Activated naive CD4-positive, alpha-beta T cell treated with anti-CD3 and anti-CD28 coated beads, Interleukin-2, amount 50 U/mL, for 24 hours (primary cell): ENCODE results near the gene HNRNPA3.
A peak's percentile ranks its signal among the peaks of the same experiment; 100 is the strongest.

Experiments
- H3K27ac Mint-ChIP-seq: one replicate; pipeline ENCODE4 v1.8.0; 2021; ENCODE audit warnings: mild to moderate bottlenecking, mixed read lengths
- H3K27me3 Mint-ChIP-seq: one replicate; pipeline ENCODE4 v1.8.0; 2021; ENCODE audit warnings: mixed read lengths
- H3K36me3 Mint-ChIP-seq: one replicate; pipeline ENCODE4 v1.8.0; 2021; ENCODE audit warnings: mixed read lengths
- H3K4me1 Mint-ChIP-seq: one replicate; pipeline ENCODE4 v1.8.0; 2021; ENCODE audit warnings: mixed read lengths
- H3K4me3 Mint-ChIP-seq: one replicate; pipeline ENCODE4 v1.8.0; 2021; ENCODE audit warnings: mild to moderate bottlenecking, mixed read lengths
- H3K9me3 Mint-ChIP-seq: one replicate; pipeline ENCODE4 v1.8.0; 2021; ENCODE audit warnings: mixed read lengths

Gene HNRNPA3

DNA sequence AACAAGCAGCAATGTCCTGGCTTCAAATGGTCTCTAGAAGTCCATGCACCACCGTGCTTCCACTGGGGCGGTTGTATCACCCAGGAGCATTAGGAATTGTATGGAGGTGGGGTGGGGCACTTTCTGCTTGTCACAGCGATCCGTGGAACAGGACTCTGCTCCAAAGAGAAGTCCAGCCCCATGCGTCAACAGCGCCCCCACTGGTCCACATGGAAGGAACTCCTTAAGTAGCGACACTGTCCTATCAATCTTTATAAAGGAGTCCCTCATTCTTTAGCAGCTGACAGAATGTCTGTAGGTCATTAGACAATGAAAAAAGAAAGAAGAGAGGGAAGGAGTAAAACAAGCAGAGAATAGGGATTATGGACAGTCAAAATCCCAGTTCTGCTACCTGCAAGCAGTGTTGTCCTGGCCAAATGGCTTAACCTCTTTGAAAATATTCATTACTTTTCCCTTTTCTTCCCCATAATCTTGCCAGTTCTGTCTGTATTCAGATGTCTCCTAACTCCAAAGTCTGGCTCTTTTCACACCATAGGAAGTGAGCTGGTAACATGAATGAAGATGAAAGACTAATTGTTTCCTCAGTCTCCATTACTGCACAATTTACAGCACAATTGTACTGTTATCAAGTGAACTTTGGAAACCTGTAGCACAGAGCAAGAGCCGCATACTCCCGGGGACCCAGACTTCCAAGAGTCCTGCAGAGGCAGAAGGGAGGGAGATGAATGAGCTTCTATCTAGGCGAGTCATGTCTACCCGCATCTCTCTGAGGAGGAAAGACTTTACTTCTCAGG lies 42.0 kb downstream of the HNRNPA3 start:
- H3K27ac Mint-ChIP-seq: peak overlapping the region; percentile 68
- H3K9me3 Mint-ChIP-seq: no peaks in the 10 kb centered on the region
- H3K4me1 Mint-ChIP-seq: peaks cover 98% of the 10 kb centered on the region
- H3K36me3 Mint-ChIP-seq: peaks cover 28% of the 10 kb centered on the region
- H3K27me3 Mint-ChIP-seq: no peaks in the 10 kb centered on the region
- peak overlapping the region; percentile 15 for H3K4me3 Mint-ChIP-seq

- Mint-ChIP-seq H3K9me3 (no peaks in the 10 kb centered on the region), H3K36me3 (peaks cover 26% of the 10 kb centered on the region), H3K4me3 (no peak overlapping the region), H3K27ac (no peak overlapping the region), H3K27me3 (no peaks in the 10 kb centered on the region), H3K4me1 (peaks cover 99% of the 10 kb centered on the region)
Observed at GRCh38 chr2:177255227-177255601, 42.6 kb downstream of the HNRNPA3 start.

DNA sequence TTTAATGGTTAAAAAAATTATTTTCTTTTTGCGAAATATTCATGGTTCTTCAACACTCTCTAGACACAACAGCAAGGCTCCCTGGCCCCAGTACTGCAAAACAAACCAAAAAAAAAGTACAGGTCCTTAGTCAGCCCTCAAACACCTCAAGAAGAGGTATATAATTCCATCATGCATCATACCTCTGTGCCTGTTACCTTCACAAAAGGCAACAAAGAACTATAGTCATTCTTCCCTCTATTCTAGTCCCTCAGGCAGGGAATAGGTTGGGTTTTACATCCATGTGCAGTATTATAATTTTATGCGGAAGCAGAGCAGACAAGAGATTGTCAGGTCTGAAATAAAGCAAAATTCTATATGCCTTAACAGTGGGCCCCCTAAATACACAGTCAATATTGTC lies 43.4 kb downstream of the HNRNPA3 start:
- Mint-ChIP-seq H3K27ac (peak overlapping the region; percentile 84), H3K4me1 (peaks cover 97% of the 10 kb centered on the region), H3K4me3 (peak overlapping the region; percentile 52), H3K9me3 (no peaks in the 10 kb centered on the region), H3K36me3 (peaks cover 26% of the 10 kb centered on the region), H3K27me3 (no peaks in the 10 kb centered on the region)

DNA sequence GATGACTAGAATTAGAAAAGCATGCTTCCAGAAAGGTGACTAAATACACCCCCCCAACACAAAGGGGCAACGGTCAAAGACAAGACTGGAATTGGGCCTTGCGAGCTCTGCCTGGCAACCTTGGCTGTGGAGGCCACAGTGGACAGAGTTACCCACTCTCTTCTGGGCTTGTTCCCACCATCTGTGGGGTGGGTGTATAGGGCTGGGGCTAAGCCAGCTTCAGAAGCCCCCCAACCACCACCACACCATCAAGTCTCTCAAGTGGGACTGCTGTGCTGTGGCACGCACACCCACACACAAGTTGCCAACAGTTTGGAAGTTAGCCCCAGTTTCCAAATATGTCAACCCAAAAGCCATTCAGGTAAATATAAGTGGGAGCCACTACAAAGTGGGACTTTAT lies 44.1 kb downstream of the HNRNPA3 start:
- Mint-ChIP-seq H3K9me3 (no peaks in the 10 kb centered on the region), H3K4me1 (peaks cover 97% of the 10 kb centered on the region), H3K4me3 (peak overlapping the region; percentile 59), H3K36me3 (peaks cover 21% of the 10 kb centered on the region), H3K27me3 (no peaks in the 10 kb centered on the region), H3K27ac (peak overlapping the region; percentile 84)

DNA sequence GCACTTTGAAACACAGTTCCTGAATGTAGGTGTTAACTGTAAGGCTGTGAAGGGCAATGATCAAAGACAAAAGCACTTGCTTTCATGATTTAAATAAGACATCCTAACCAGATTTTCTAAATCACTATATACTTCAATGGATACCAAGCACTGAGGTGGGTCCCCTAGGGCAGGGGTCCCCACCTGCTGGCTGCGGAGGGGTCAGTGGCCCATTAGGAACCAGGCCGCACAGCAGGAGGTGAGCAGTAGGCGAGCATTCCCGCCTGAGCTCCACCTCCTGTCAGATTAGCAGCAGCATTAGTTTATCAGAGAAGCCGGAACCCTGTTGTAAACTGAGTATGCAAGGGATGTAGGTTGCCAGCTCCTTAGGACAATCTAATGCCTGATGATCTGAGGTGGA lies 44.9 kb downstream of the HNRNPA3 start:
- Mint-ChIP-seq H3K36me3 (peaks cover 21% of the 10 kb centered on the region), H3K4me1 (peaks cover 97% of the 10 kb centered on the region), H3K4me3 (peak overlapping the region; percentile 59), H3K27ac (no peak overlapping the region), H3K9me3 (no peaks in the 10 kb centered on the region), H3K27me3 (no peaks in the 10 kb centered on the region)

- peak overlapping the region; percentile 53 for H3K4me3 Mint-ChIP-seq
- H3K27me3 Mint-ChIP-seq: no peaks in the 10 kb centered on the region
- H3K4me1 Mint-ChIP-seq: peaks cover 91% of the 10 kb centered on the region
- peaks cover 20% of the 10 kb centered on the region for H3K36me3 Mint-ChIP-seq
- peak overlapping the region; percentile 36 for H3K27ac Mint-ChIP-seq
- no peaks in the 10 kb centered on the region for H3K9me3 Mint-ChIP-seq
Observed at GRCh38 chr2:177258059-177258458, 45.5 kb downstream of the HNRNPA3 start.

DNA sequence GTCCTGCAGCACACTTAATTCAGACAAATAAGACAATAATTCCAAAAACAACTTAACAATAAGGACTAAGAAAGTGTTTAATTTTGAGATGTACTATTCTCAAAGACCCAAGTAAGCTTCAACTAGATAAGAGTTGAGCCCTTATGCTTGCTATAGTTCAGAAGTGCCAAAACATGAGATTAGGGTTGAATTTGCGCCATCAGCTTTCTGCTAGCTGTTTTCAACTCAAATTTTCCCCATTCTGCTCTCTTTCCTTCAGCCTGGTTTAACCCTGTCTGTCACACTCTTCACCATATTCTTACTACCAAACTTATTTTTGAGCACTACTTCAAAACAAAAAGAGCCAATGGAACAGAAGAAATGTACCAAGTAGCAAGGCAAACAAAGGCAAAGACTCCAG lies 47.8 kb downstream of the HNRNPA3 start:
- peak overlapping the region; percentile 31 for H3K27ac Mint-ChIP-seq
- H3K4me1 Mint-ChIP-seq: peaks cover 68% of the 10 kb centered on the region
- H3K4me3 Mint-ChIP-seq: peak overlapping the region; percentile 96
- no peaks in the 10 kb centered on the region for H3K27me3 Mint-ChIP-seq
- H3K36me3 Mint-ChIP-seq: peaks cover 19% of the 10 kb centered on the region
- H3K9me3 Mint-ChIP-seq: no peaks in the 10 kb centered on the region

DNA sequence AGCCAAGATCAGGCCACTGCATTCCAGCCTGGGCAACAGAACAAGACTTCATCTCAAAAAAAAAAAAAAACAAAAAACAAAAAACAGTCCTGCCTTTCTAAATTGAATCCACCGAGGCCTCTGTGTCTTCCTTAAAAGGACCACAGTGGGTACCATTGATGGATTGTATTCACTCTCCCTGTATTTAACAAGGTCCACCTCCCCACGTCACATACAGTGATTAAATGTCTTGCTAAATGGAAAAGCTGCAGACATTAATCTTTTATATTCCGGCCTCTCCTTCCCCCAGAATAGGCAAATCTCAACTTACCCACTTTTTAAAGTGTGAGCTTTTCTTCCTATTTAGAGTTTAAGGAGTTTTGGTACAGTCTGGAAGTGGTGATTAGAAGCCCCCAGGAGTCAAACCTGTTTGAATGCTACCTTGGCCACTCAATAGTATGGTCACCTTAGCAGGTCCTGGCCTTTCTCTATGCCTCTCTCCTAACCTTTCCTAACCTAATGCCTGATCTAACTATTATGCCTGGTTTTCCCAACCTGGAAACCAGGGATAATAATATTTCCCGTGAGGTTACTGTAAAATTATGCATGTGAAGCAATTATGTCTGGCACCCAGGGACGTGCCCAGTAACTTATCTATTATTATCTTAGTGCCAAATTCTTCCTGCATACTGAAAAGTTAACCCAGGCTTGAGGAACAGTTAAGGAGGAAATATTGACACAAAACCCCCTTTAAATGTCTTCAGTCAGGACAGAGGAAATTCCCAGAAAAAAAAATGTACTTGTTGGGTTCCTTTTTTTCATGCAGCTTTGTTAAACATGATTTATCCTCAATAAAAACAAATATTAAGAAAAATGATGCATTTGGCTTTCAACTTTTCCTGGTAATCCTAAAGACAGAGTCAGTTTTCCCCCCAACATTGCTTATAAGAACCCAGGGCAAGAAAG lies 48.8 kb downstream of the HNRNPA3 start:
- no peaks in the 10 kb centered on the region for H3K9me3 Mint-ChIP-seq
- peak overlapping the region; percentile 96 for H3K4me3 Mint-ChIP-seq
- H3K27ac Mint-ChIP-seq: peak overlapping the region; percentile 96
- H3K4me1 Mint-ChIP-seq: peaks cover 67% of the 10 kb centered on the region
- H3K36me3 Mint-ChIP-seq: peaks cover 15% of the 10 kb centered on the region
- H3K27me3 Mint-ChIP-seq: no peaks in the 10 kb centered on the region

DNA sequence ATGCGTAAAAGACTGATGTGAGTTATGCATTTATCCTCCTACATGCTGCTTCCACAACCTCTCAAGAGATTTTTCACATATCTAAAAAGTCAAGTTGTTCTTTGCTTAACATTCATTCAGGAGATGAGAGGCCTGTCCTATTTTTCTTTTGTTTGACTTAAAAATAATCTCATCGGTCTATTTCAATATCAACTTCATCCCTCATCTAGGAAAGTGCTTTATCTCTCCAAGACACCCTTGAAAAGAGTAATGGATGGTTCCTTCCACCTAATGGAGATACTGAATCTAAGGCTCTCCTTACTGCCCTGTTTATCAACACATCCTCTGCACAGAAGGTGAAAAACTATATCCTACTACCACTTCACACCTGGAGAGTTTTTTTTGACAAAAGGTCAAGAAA lies 49.5 kb downstream of the HNRNPA3 start:
- Mint-ChIP-seq H3K4me3 (peak overlapping the region; percentile 96), H3K9me3 (no peaks in the 10 kb centered on the region), H3K27me3 (no peaks in the 10 kb centered on the region), H3K36me3 (peaks cover 15% of the 10 kb centered on the region), H3K4me1 (peaks cover 66% of the 10 kb centered on the region), H3K27ac (peak overlapping the region; percentile 96)

DNA sequence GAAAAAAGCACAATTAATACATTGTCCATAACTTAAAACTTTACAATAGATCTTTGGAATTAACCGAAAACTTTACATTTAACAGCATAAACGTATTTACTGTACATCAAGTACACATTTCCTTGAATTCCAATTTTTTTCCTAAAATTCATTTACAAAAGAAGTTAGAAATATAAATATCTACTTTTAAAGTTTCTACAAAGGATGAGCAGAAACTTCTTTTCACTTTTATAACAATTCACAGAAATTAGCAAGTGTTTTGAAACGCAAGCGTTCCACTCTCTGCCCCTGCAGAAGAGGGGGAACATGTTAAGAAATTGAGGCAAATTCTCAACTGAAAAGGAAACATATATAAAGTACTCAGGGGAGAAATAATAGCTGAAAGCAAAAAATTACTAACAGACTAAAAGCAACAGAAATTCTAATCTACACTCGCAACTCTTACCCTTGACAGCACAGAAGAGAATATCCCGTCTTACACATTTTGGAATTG lies 50.4 kb downstream of the HNRNPA3 start:
- no peaks in the 10 kb centered on the region for H3K27me3 Mint-ChIP-seq
- H3K4me1 Mint-ChIP-seq: peaks cover 63% of the 10 kb centered on the region

GRCh38 chr2:177263451-177264208 lies 51.0 kb downstream of the HNRNPA3 start:
- H3K9me3 Mint-ChIP-seq: no peaks in the 10 kb centered on the region
- no peaks in the 10 kb centered on the region for H3K27me3 Mint-ChIP-seq
- peak overlapping the region; percentile 96 for H3K4me3 Mint-ChIP-seq
- H3K27ac Mint-ChIP-seq: peak overlapping the region; percentile 98
- peaks cover 11% of the 10 kb centered on the region for H3K36me3 Mint-ChIP-seq
- peaks cover 56% of the 10 kb centered on the region for H3K4me1 Mint-ChIP-seq

More for the DNA sequence above, 50.4 kb downstream of the HNRNPA3 start:
- H3K36me3 Mint-ChIP-seq: peaks cover 15% of the 10 kb centered on the region
- peak overlapping the region; percentile 98 for H3K27ac Mint-ChIP-seq
- H3K9me3 Mint-ChIP-seq: no peaks in the 10 kb centered on the region
- H3K4me3 Mint-ChIP-seq: peak overlapping the region; percentile 96

DNA sequence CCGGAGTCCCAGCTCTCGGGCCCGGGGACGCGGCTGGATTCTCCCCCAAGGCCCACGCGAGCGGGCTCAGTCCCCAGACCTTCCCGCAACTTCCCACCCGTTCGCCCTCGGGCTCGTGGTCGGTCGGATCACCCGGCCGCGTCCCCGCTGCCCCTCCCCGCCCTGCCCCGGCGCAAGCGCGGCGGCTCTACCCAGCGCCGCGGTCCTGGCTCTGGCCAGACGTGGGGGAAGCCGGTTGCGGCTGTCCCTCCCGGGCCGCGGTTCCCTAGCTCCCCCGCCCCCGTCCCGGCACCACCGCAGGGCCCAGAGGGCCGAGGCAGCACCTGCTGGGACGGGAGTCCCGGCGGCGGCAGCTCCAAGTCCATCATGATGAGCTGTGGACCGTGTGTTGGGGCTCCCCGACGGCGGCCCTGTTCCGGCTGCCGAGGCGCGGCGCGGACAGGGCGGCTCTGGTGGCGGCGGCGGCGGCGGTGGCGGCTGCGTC lies 51.7 kb downstream of the HNRNPA3 start:
- Mint-ChIP-seq H3K9me3 (no peaks in the 10 kb centered on the region), H3K36me3 (peaks cover 11% of the 10 kb centered on the region), H3K27ac (no peak overlapping the region), H3K4me3 (peak overlapping the region; percentile 96), H3K27me3 (no peaks in the 10 kb centered on the region), H3K4me1 (peaks cover 51% of the 10 kb centered on the region)

GRCh38 chr2:177264693-177265587 lies 52.3 kb downstream of the HNRNPA3 start, which contains the start of gene NFE2L2:
TSS of gene NFE2L2 (minus strand) at chr2:177264727. CDS start at chr2:177264576, 151 bp downstream.
- peaks cover 51% of the 10 kb centered on the region for H3K4me1 Mint-ChIP-seq
- H3K4me3 Mint-ChIP-seq: peak within 1 kb of the TSS; percentile 96
- peaks cover 11% of the 10 kb centered on the region for H3K36me3 Mint-ChIP-seq
- H3K9me3 Mint-ChIP-seq: no peaks in the 10 kb centered on the region
- H3K27me3 Mint-ChIP-seq: no peaks in the 10 kb centered on the region
- peak within 1 kb of the TSS; percentile 99 for H3K27ac Mint-ChIP-seq
